Epithelial cell of esophagus (primary cell): ENCODE data around the gene XRCC1.

ENCODE experiments used
- DNase-seq: peaks from one replicate; pipeline ENCODE4 v3.0.0; 2010; ENCODE audit warnings: low read depth
- H3K4me3 ChIP-seq: 2 replicates; pipeline ENCODE4 v1.5.1; 2011; ENCODE audit warnings: mild to moderate bottlenecking, low read length, control low read depth
- TF ChIP-seq, protein P1 (sequence below): IDR thresholded peaks from 2 replicates; pipeline ENCODE4 v1.5.1; 2011; ENCODE audit warnings: low read depth, mild to moderate bottlenecking, low read length, control low read depth, inconsistent platforms; ENCODE audit not compliant: insufficient read depth; ENCODE audit errors: missing control alignments

Gene XRCC1

GRCh38 chr19:43598445-43599240 is 23.3 kb upstream of the XRCC1 start:
- DNase-seq = no peak
- TF ChIP-seq, protein P1, sequence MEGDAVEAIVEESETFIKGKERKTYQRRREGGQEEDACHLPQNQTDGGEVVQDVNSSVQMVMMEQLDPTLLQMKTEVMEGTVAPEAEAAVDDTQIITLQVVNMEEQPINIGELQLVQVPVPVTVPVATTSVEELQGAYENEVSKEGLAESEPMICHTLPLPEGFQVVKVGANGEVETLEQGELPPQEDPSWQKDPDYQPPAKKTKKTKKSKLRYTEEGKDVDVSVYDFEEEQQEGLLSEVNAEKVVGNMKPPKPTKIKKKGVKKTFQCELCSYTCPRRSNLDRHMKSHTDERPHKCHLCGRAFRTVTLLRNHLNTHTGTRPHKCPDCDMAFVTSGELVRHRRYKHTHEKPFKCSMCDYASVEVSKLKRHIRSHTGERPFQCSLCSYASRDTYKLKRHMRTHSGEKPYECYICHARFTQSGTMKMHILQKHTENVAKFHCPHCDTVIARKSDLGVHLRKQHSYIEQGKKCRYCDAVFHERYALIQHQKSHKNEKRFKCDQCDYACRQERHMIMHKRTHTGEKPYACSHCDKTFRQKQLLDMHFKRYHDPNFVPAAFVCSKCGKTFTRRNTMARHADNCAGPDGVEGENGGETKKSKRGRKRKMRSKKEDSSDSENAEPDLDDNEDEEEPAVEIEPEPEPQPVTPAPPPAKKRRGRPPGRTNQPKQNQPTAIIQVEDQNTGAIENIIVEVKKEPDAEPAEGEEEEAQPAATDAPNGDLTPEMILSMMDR = no peak

GRCh38 chr19:43597876-43598275 is 22.5 kb upstream of the XRCC1 start:
- peak overlapping the region; percentile 59 for H3K4me3 ChIP-seq
- TF ChIP-seq, protein P1 = no peak
- no peak for DNase-seq

More at GRCh38 chr19:43598445-43599240, 23.3 kb upstream of the XRCC1 start:
- no peak overlapping the region for H3K4me3 ChIP-seq

DNA sequence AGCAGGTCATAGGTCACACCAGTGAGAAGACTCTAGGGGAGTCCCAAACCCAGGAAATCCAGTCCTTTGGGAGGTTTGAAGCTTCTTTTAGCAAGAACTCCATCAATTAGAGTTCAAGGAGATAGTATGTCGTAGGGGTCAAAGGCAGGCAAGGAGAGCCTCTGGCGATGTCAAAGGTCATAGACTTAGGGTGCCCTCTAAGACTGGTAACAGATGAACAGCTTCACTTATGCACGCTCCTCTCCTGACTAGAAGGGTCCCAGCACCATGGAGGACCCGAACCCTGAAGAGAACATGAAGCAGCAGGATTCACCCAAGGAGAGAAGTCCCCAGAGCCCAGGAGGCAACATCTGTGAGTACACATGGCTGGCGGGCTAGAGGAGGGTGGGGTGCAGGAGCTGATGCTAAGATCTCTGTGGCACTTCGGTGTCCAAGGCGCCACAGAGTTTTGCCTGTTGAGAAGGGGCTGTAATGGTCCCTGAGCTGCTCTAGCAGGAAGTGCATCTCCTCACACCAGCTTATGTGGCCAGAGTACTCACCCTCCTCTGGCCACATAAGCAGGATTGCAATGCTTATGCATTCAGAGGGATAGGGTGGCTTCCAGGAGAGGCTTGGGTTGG is 21.6 kb upstream of the XRCC1 start:
- TF ChIP-seq, protein P1 = no peak
- no peak for DNase-seq
- H3K4me3 ChIP-seq = peak overlapping the region; percentile 59

GRCh38 chr19:43595999-43596841 is 20.9 kb upstream of the XRCC1 start, which contains the start of the genes IRGQ and ZNF576:
Gene IRGQ (minus strand): TSS chr19:43596134. CDS start chr19:43595338, 796 bp downstream.
Gene ZNF576 (plus strand): TSS chr19:43596595. CDS start chr19:43597109, 514 bp downstream.
- H3K4me3 ChIP-seq = peak within 1 kb of the TSS; percentile 59
- DNase-seq = peak; percentile 99
- TF ChIP-seq, protein P1 = no peak

GRCh38 chr19:43595605-43595998 is 20.3 kb upstream of the XRCC1 start:
- no peak for DNase-seq
- TF ChIP-seq, protein P1 = no peak

GRCh38 chr19:43594710-43595604 is 19.6 kb upstream of the XRCC1 start:
- TF ChIP-seq, protein P1 = peak; percentile 90
- peak overlapping the region; percentile 59 for H3K4me3 ChIP-seq
- peak; percentile 79 for DNase-seq

More at GRCh38 chr19:43595605-43595998, 20.3 kb upstream of the XRCC1 start:
- peak overlapping the region; percentile 59 for H3K4me3 ChIP-seq
